HepG2 (cell line): Measurements from ENCODE around the gene ILDR2. TPM values are rescaled to one million over a fixed set of nuclear protein-coding genes. Genes with fewer than 3 reads are reported as not detected.

ENCODE experiments used
- ARNTL ChIP-seq: sonication (generic); formaldehyde crosslinking; IDR thresholded peaks from 2 replicates; pipeline ENCODE4 v1.4.0; 2020; ENCODE audit warnings: mild to moderate bottlenecking, missing genetic modification reagents
- HOXA7 ChIP-seq: sonication (generic); formaldehyde crosslinking; IDR thresholded peaks from 2 replicates; pipeline ENCODE4 v1.8.1; 2022; ENCODE audit warnings: mild to moderate bottlenecking, missing genetic modification reagents, moderate library complexity
- MIXL1 ChIP-seq: IDR thresholded peaks from 2 replicates; pipeline ENCODE4 v1.6.1; 2016
- ZNF547 ChIP-seq: sonication (generic); formaldehyde crosslinking; IDR thresholded peaks from 2 replicates; pipeline ENCODE4 v1.5.1; 2020; ENCODE audit warnings: mild to moderate bottlenecking, missing genetic modification reagents
- polyA plus RNA-seq, 8 experiments: library from polyadenylated mRNA; depleted of rRNA in 3 of 8; stranded (reverse) in 7 of 8; unstranded in 1 of 8; fragments of >200 nt; fragmentation: Illumina TruSeq in 4 of 8; extraction: Trizol in 4 of 8; gene quantifications; 2 replicates each; pipeline versions ENCODE4 v1.2.1 to v1.2.3, GENCODE V29; 2011 to 2016; ENCODE audit warnings: low read depth in 4 of 8, missing spikeins in 1 of 8, mixed read lengths in 1 of 8; ENCODE audit not compliant: insufficient read depth in 1 of 8
- total RNA-seq, 5 experiments: library from RNA; depleted of rRNA; stranded (reverse); fragments of >200 nt; fragmentation: Illumina TruSeq; extraction: Trizol; gene quantifications; 2 replicates each; pipeline ENCODE4 v1.2.3, GENCODE V29; 2016; ENCODE audit warnings: low read depth in 1 of 5
- TF ChIP-seq, protein P1 (sequence below): sonication (generic); formaldehyde crosslinking; IDR thresholded peaks from 2 replicates; pipeline ENCODE4 v1.9.0; 2021; ENCODE audit warnings: missing genetic modification reagents, borderline replicate concordance
- TF ChIP-seq, protein P2 (sequence below): sonication (generic); formaldehyde crosslinking; IDR thresholded peaks from 2 replicates; pipeline ENCODE4 v1.8.1; 2023; ENCODE audit warnings: missing genetic modification reagents, mild to moderate bottlenecking, borderline replicate concordance
- TF ChIP-seq, protein P3 (sequence below): sonication (generic); formaldehyde crosslinking; IDR thresholded peaks from 2 replicates; pipeline ENCODE4 v1.5.0; 2020; ENCODE audit warnings: mild to moderate bottlenecking, missing genetic modification reagents, borderline replicate concordance

Gene ILDR2
- total and polyA plus RNA-seq, 2 of the 13 experiments (the other 11 are each of a cell fraction or from before 2014, with no cell fraction given), result 0.04 TPM; not detected in 1

DNA sequence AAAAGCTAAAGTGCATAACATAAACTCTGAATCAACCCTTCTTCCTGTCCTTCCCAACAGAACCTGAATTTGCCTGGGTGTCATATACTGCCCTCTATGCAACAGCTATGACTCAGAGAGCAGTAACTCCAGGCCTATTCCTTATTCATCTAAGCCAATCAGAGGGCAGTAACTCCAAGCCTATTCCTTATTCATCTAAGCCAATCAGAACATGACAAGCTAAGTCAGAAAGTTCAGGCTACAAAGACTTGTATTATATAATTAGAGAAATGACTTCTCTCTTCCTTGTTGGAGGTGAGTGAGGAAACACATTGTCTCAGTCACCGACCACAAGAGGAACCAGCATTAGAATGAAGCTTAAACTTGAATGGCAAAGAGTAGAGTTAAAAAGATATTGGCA is 73.1 kb downstream of the ILDR2 start (continued):
- TF ChIP-seq, protein P1, sequence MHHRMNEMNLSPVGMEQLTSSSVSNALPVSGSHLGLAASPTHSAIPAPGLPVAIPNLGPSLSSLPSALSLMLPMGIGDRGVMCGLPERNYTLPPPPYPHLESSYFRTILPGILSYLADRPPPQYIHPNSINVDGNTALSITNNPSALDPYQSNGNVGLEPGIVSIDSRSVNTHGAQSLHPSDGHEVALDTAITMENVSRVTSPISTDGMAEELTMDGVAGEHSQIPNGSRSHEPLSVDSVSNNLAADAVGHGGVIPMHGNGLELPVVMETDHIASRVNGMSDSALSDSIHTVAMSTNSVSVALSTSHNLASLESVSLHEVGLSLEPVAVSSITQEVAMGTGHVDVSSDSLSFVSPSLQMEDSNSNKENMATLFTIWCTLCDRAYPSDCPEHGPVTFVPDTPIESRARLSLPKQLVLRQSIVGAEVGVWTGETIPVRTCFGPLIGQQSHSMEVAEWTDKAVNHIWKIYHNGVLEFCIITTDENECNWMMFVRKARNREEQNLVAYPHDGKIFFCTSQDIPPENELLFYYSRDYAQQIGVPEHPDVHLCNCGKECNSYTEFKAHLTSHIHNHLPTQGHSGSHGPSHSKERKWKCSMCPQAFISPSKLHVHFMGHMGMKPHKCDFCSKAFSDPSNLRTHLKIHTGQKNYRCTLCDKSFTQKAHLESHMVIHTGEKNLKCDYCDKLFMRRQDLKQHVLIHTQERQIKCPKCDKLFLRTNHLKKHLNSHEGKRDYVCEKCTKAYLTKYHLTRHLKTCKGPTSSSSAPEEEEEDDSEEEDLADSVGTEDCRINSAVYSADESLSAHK (CRISPR knock-in tag), result no peak
- no peak for TF ChIP-seq MIXL1
- no peak for TF ChIP-seq HOXA7
- TF ChIP-seq ARNTL, result no peak
- TF ChIP-seq, protein P2, sequence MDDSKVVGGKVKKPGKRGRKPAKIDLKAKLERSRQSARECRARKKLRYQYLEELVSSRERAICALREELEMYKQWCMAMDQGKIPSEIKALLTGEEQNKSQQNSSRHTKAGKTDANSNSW (CRISPR knock-in tag), result no peak
- TF ChIP-seq ZNF547 (CRISPR knock-in tag), result no peak
- TF ChIP-seq, protein P3, sequence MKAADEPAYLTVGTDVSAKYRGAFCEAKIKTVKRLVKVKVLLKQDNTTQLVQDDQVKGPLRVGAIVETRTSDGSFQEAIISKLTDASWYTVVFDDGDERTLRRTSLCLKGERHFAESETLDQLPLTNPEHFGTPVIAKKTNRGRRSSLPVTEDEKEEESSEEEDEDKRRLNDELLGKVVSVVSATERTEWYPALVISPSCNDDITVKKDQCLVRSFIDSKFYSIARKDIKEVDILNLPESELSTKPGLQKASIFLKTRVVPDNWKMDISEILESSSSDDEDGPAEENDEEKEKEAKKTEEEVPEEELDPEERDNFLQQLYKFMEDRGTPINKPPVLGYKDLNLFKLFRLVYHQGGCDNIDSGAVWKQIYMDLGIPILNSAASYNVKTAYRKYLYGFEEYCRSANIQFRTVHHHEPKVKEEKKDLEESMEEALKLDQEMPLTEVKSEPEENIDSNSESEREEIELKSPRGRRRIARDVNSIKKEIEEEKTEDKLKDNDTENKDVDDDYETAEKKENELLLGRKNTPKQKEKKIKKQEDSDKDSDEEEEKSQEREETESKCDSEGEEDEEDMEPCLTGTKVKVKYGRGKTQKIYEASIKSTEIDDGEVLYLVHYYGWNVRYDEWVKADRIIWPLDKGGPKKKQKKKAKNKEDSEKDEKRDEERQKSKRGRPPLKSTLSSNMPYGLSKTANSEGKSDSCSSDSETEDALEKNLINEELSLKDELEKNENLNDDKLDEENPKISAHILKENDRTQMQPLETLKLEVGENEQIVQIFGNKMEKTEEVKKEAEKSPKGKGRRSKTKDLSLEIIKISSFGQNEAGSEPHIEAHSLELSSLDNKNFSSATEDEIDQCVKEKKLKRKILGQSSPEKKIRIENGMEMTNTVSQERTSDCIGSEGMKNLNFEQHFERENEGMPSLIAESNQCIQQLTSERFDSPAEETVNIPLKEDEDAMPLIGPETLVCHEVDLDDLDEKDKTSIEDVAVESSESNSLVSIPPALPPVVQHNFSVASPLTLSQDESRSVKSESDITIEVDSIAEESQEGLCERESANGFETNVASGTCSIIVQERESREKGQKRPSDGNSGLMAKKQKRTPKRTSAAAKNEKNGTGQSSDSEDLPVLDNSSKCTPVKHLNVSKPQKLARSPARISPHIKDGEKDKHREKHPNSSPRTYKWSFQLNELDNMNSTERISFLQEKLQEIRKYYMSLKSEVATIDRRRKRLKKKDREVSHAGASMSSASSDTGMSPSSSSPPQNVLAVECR, result no peak
